Measurements from ENCODE around the gene MMP20.

- no peak for TF ChIP-seq EZH2 (IDR thresholded peaks at IDR 0.05; ENCODE audit: borderline replicate concordance, low read depth, low read length, poor library complexity, severe bottlenecking)
- TF ChIP-seq, protein P1, sequence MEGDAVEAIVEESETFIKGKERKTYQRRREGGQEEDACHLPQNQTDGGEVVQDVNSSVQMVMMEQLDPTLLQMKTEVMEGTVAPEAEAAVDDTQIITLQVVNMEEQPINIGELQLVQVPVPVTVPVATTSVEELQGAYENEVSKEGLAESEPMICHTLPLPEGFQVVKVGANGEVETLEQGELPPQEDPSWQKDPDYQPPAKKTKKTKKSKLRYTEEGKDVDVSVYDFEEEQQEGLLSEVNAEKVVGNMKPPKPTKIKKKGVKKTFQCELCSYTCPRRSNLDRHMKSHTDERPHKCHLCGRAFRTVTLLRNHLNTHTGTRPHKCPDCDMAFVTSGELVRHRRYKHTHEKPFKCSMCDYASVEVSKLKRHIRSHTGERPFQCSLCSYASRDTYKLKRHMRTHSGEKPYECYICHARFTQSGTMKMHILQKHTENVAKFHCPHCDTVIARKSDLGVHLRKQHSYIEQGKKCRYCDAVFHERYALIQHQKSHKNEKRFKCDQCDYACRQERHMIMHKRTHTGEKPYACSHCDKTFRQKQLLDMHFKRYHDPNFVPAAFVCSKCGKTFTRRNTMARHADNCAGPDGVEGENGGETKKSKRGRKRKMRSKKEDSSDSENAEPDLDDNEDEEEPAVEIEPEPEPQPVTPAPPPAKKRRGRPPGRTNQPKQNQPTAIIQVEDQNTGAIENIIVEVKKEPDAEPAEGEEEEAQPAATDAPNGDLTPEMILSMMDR (conservative IDR thresholded peaks at IDR 0.05; ENCODE audit: low read depth, low read length): no peak
Observed at GRCh38 chr11:102539567-102539966, 85.6 kb downstream of the MMP20 start.
